H1 (cell line): ENCODE measurements around the gene CAMK2G. TPM values are rescaled to one million over a fixed set of nuclear protein-coding genes. Genes with fewer than 3 reads are reported as not detected.
A peak's percentile ranks its signal among the peaks of the same experiment; 100 is the strongest.

Experiments used
- CTCF ChIA-PET: fragments of 300-600 bp; sonication (Branson Sonifier 250); formaldehyde crosslinking; loops from one replicate; lab custom pipeline; 2021; ENCODE audit not compliant: partially characterized antibody; lab: Charles Lee
- POLR2A ChIA-PET: fragments of 300-600 bp; sonication (Branson Sonifier 250); formaldehyde crosslinking; loops from one replicate; lab custom pipeline; 2021; ENCODE audit warnings: inconsistent platforms; ENCODE audit not compliant: partially characterized antibody; lab: Charles Lee
- DNase-seq, 2 experiments: peaks; one replicate each; pipeline versions ENCODE4 v3.0.0 to v3.0.0-alpha.2; 2010 to 2022; ENCODE audit warnings: low spot score in 2 of 2, low read depth in 1 of 2, mixed read lengths in 1 of 2
- FAIRE-seq: peaks from 2 replicates; lab custom pipeline; 2011; peaks lifted over from hg19 to GRCh38; lab: Jason Lieb, UNC
- H2AFZ ChIP-seq: 2 replicates; pipeline ENCODE4 v1.8.1; 2012; ENCODE audit warnings: low read length, inconsistent platforms
- H2AK5ac ChIP-seq: 2 replicates; pipeline ENCODE4 v1.6.1; 2013; ENCODE audit warnings: low read depth, low read length
- H2BK120ac ChIP-seq: replicated peaks from 2 replicates; pipeline ENCODE3; 2013; ENCODE audit warnings: low read depth, low read length, inconsistent platforms
- H2BK12ac ChIP-seq: 2 replicates; pipeline ENCODE4 v1.6.1; 2013; ENCODE audit warnings: low read depth, low read length
- H2BK15ac ChIP-seq: 2 replicates; pipeline ENCODE4 v1.6.1; 2013; ENCODE audit warnings: low read length
- H2BK20ac ChIP-seq: 2 replicates; pipeline ENCODE4 v1.6.1; 2013; ENCODE audit warnings: low read length
- H2BK5ac ChIP-seq: 2 replicates; pipeline ENCODE4 v1.6.1; 2013; ENCODE audit warnings: low read depth, low read length
- H3K14ac ChIP-seq: 2 replicates; pipeline ENCODE4 v1.6.1; 2013; ENCODE audit warnings: inconsistent platforms; ENCODE audit not compliant: insufficient read length
- H3K18ac ChIP-seq: 2 replicates; pipeline ENCODE4 v1.6.1; 2013; ENCODE audit warnings: low read length; ENCODE audit errors: extremely low read depth
- H3K23ac ChIP-seq: 2 replicates; pipeline ENCODE4 v1.6.1; 2013; ENCODE audit warnings: inconsistent platforms; ENCODE audit not compliant: insufficient read length
- H3K23me2 ChIP-seq: 2 replicates; pipeline ENCODE4 v1.6.1; 2013; ENCODE audit warnings: low read depth, low read length
- H3K27ac ChIP-seq: 2 replicates; pipeline ENCODE4 v1.6.1; 2011; ENCODE audit warnings: low read depth, low read length, inconsistent platforms
- H3K27me3 ChIP-seq, 4 experiments: replicated peaks in 1 of 4; 1 replicate in 1 of 4; 2 replicates in 3 of 4; pipeline versions ENCODE4 v1.6.1 to v1.8.1; 2011 to 2013; ENCODE audit warnings: low read length in 3 of 4, mild to moderate bottlenecking in 3 of 4, inconsistent platforms in 2 of 4, mixed read lengths in 2 of 4, moderate library complexity in 1 of 4; ENCODE audit not compliant: control insufficient read depth in 3 of 4, insufficient read depth in 3 of 4; ENCODE audit errors: extremely low read depth in 1 of 4
- H3K36me3 ChIP-seq, 4 experiments: 2 replicates each; pipeline versions ENCODE4 v1.6.1 to v1.8.1; 2011 to 2013; ENCODE audit warnings: mild to moderate bottlenecking in 4 of 4, low read length in 3 of 4, moderate library complexity in 2 of 4, control low read depth in 1 of 4, inconsistent platforms in 1 of 4; ENCODE audit not compliant: insufficient read depth in 4 of 4, control insufficient read depth in 2 of 4
- H3K4ac ChIP-seq: replicated peaks from 2 replicates; pipeline ENCODE3; 2013; ENCODE audit warnings: low read length, low read depth, mixed read lengths, inconsistent platforms; ENCODE audit not compliant: insufficient read length
- H3K4me1 ChIP-seq, 4 experiments: replicated peaks in 1 of 4; 1 replicate in 1 of 4; 2 replicates in 3 of 4; pipeline versions ENCODE4 v1.6.1 to v1.8.1; 2011 to 2013; ENCODE audit warnings: low read length in 3 of 4, inconsistent platforms in 2 of 4, mixed read lengths in 1 of 4; ENCODE audit not compliant: insufficient read depth in 4 of 4, control insufficient read depth in 3 of 4
- H3K4me2 ChIP-seq, 2 experiments: 2 replicates each; pipeline versions ENCODE4 v1.6.1 to v1.8.1; 2011 to 2013; ENCODE audit warnings: low read depth in 2 of 2, low read length in 2 of 2, control low read depth in 1 of 2, inconsistent platforms in 1 of 2, mild to moderate bottlenecking in 1 of 2; ENCODE audit not compliant: insufficient read depth in 1 of 2
- H3K4me3 ChIP-seq, 4 experiments: fragments of 200-600, 300-600 bp in 1 of 4; sonication (generic), shearing (Covaris generic), sonication (Bioruptor Twin) in 1 of 4; 2 replicates each; pipeline versions ENCODE4 v1.5.1 to v1.8.1; 2011 to 2016; ENCODE audit warnings: low read length in 4 of 4, low read depth in 3 of 4, control low read depth in 2 of 4, inconsistent platforms in 2 of 4, mild to moderate bottlenecking in 2 of 4, mixed read lengths in 1 of 4, moderate library complexity in 1 of 4; ENCODE audit not compliant: insufficient read depth in 2 of 4; ENCODE audit errors: extremely low read depth in 1 of 4
- H3K56ac ChIP-seq: replicated peaks from 2 replicates; pipeline ENCODE3; 2013; ENCODE audit warnings: low read depth, mild to moderate bottlenecking, mixed read lengths, low read length, inconsistent platforms; ENCODE audit not compliant: insufficient read length
- H3K79me1 ChIP-seq: 2 replicates; pipeline ENCODE4 v1.6.1; 2013; ENCODE audit warnings: low read depth, low read length, control low read depth
- H3K79me2 ChIP-seq, 2 experiments: 2 replicates each; pipeline versions ENCODE4 v1.6.1 to v1.8.1; 2012 to 2013; ENCODE audit warnings: low read length in 2 of 2, mild to moderate bottlenecking in 2 of 2, inconsistent platforms in 1 of 2; ENCODE audit not compliant: insufficient read depth in 2 of 2, control insufficient read depth in 1 of 2
- H3K9ac ChIP-seq, 4 experiments: replicated peaks in 1 of 4; 1 replicate in 1 of 4; 2 replicates in 3 of 4; pipeline versions ENCODE4 v1.6.1 to v1.8.1; 2011 to 2013; ENCODE audit warnings: low read depth in 3 of 4, low read length in 3 of 4, control low read depth in 2 of 4, mild to moderate bottlenecking in 2 of 4, moderate library complexity in 2 of 4, inconsistent platforms in 1 of 4; ENCODE audit errors: extremely low read depth in 1 of 4
- H3K9me3 ChIP-seq, 2 experiments: 2 replicates each; pipeline versions ENCODE4 v1.6.1 to v1.8.1; 2012 to 2013; ENCODE audit warnings: mild to moderate bottlenecking in 2 of 2, moderate library complexity in 2 of 2, control low read depth in 1 of 2, inconsistent platforms in 1 of 2, low read depth in 1 of 2, low read length in 1 of 2, mixed read lengths in 1 of 2; ENCODE audit not compliant: insufficient read depth in 2 of 2
- H4K20me1 ChIP-seq, 2 experiments: replicated peaks in 1 of 2; 2 replicates each; pipeline versions ENCODE3 to v1.8.1; 2011 to 2013; ENCODE audit warnings: inconsistent platforms in 2 of 2, low read length in 2 of 2, mild to moderate bottlenecking in 1 of 2; ENCODE audit not compliant: insufficient read depth in 2 of 2, control insufficient read depth in 1 of 2
- H4K5ac ChIP-seq: 2 replicates; pipeline ENCODE4 v1.6.1; 2013; ENCODE audit warnings: low read length, low read depth, mixed read lengths, inconsistent platforms; ENCODE audit not compliant: insufficient read length
- H4K8ac ChIP-seq: 2 replicates; pipeline ENCODE4 v1.8.0; 2013; ENCODE audit warnings: mild to moderate bottlenecking, moderate library complexity, low read length, inconsistent platforms; ENCODE audit not compliant: insufficient read depth; ENCODE audit errors: extremely low read depth
- H4K91ac ChIP-seq: replicated peaks from 2 replicates; pipeline ENCODE3; 2013; ENCODE audit warnings: low read length, mixed read lengths, inconsistent platforms; ENCODE audit not compliant: insufficient read length
- ASH2L ChIP-seq: fragments of 200-600, 300-600 bp; sonication (generic); IDR thresholded peaks from one replicate; pipeline ENCODE4 v1.7.1; 2017; ENCODE audit warnings: low read length
- CHD1 ChIP-seq: IDR thresholded peaks from 2 replicates; pipeline ENCODE4 v1.6.1; 2012; ENCODE audit warnings: low read depth, low read length, improper control_type of control experiment
- CREB1 ChIP-seq: IDR thresholded peaks from 2 replicates; pipeline ENCODE4 v1.6.1; 2012; ENCODE audit warnings: inconsistent platforms
- KDM5A ChIP-seq: fragments of 200-600 bp; IDR thresholded peaks from 2 replicates; pipeline ENCODE4 v1.7.1; 2012; ENCODE audit warnings: mild to moderate bottlenecking, low read length, inconsistent platforms, mixed read lengths
- SIN3A ChIP-seq, 2 experiments: IDR thresholded peaks in 1 of 2; conservative IDR thresholded peaks in 1 of 2; 2 replicates each; pipeline ENCODE4 v1.6.1; 2011 to 2012; ENCODE audit warnings: low read length in 2 of 2, improper control_type of control experiment in 1 of 2, low read depth in 1 of 2, mild to moderate bottlenecking in 1 of 2
- SP4 ChIP-seq: IDR thresholded peaks from 2 replicates; pipeline ENCODE4 v1.6.1; 2012; ENCODE audit warnings: low read length, inconsistent platforms
- WGBS, 2 experiments: shearing (Covaris generic) in 1 of 2; methylation state at CpG; one replicate each; pipeline versions ENCODE4 v1.1.6 to v1.1.7; 2013 to 2015; ENCODE audit warnings: low lambda C conversion rate in 2 of 2, mixed read lengths in 2 of 2, inconsistent platforms in 1 of 2, low coverage in 1 of 2, missing lambda C conversion rate in 1 of 2; ENCODE audit not compliant: insufficient replicate concordance in 2 of 2, insufficient coverage in 1 of 2, insufficient read length in 1 of 2; ENCODE audit errors: extremely low coverage in 1 of 2, missing lambda C conversion rate in 1 of 2; 5-methylcytosine and 5-hydroxymethylcytosine counted together
- polyA plus RNA-seq, 7 experiments: library from polyadenylated mRNA; depleted of rRNA in 3 of 7; stranded (reverse) in 5 of 7; unstranded in 2 of 7; fragments of >200 nt in 5 of 7; fragments of 200-250 nt in 2 of 7; gene quantifications; 1 replicate in 5 of 7; 2 replicates in 1 of 7; 4 replicates in 1 of 7; pipeline versions ENCODE4 v1.2.1 to v1.2.3, GENCODE V29; 2011 to 2013; ENCODE audit warnings: missing spikeins in 2 of 7, mixed read lengths in 2 of 7
- total RNA-seq: library from RNA; stranded (reverse); fragmentation: NEBNext Ultra II Directional; extraction: Animal tissue kit (Norgen Biotek cat#: 25700); gene quantifications from 2 replicates; pipeline ENCODE4 v1.2.1, GENCODE V29; 2021

The CAMK2G gene
- total and polyA plus RNA-seq, 2 of the 8 experiments (the other 6 are each of a cell fraction or from before 2014, with no cell fraction given) = 28.9 to 31.7 TPM

GRCh38 chr10:73873142-73873837 is 1.1 kb downstream of the CAMK2G start:
- H3K23me2 ChIP-seq = peaks cover 9% of the 10 kb centered on the region; the same call in 1 of the 2 replicates
- ChIA-PET CTCF (interaction anchor here (1.5 to 10.6 kb wide), 5 partner anchors 10 to 25 kb away, joined by 6 to 279 read pairs (median 10); no protein-coding TSS in a partner anchor), POLR2A (interaction anchor here (0.6 to 1.2 kb wide), 4 partner anchors 16 to 136 kb away, joined by 3 read pairs; no protein-coding TSS in a partner anchor)
- no peak overlapping the region for H3K4ac ChIP-seq
- no peak overlapping the region for H3K23ac ChIP-seq
- H3K4me3 ChIP-seq = peak overlapping the region; percentile 40 to 86 (median 54); a peak in 7 of 8 replicates
- H2BK15ac ChIP-seq = no peak overlapping the region
- H3K9me3 ChIP-seq = no peaks in the 10 kb centered on the region
- peak overlapping the region; percentile 50; the same call in 1 of the 2 replicates for H2BK12ac ChIP-seq
- FAIRE-seq (no peak), DNase-seq (no peak)
- H3K56ac ChIP-seq = no peak overlapping the region
- H2AFZ ChIP-seq = no peak overlapping the region
- peaks cover 0 to 45% of the 10 kb centered on the region in 2 experiments; a peak in 3 of 4 replicates for H3K79me2 ChIP-seq
- no peak overlapping the region for H4K5ac ChIP-seq
- no peak overlapping the region; the same call in 1 of the 2 replicates for H3K18ac ChIP-seq
- H3K14ac ChIP-seq = no peak overlapping the region
- WGBS, 2 experiments = 38% methylated on average over 30 of the region's 33 CpGs; no CpG with 5 or more reads in 1 of the 2 experiments
- peaks cover 0 to 3% (median 0%) of the 10 kb centered on the region in 4 experiments; a peak in 1 of 7 replicates for H3K27me3 ChIP-seq
- 0 out of 2 replicates have a peak overlapping the region, but pooled peaks have one; percentile 35 for H2BK5ac ChIP-seq
- H3K27ac ChIP-seq = no peak overlapping the region
- peaks cover 0 to 13% (median 9%) of the 10 kb centered on the region in 4 experiments; a peak in 6 of 7 replicates for H3K4me1 ChIP-seq
- H4K20me1 ChIP-seq = peaks cover 15 to 22% of the 10 kb centered on the region in 2 experiments
- H3K79me1 ChIP-seq = peaks cover 20% of the 10 kb centered on the region
- peak overlapping the region; percentile 71 to 74 for H3K4me2 ChIP-seq
- H4K8ac ChIP-seq = no peak overlapping the region; the same call in 1 of the 2 replicates
- no peak overlapping the region; the same call in 1 of the 2 replicates for H2AK5ac ChIP-seq
- H2BK120ac ChIP-seq = no peak overlapping the region
- no peak overlapping the region for H2BK20ac ChIP-seq
- no peak overlapping the region for H4K91ac ChIP-seq
- peak overlapping the region in 2 of 4 experiments; percentile 9 to 12; a peak in 2 of 7 replicates for H3K9ac ChIP-seq
- peaks cover 4 to 29% (median 10%) of the 10 kb centered on the region in 4 experiments; a peak in 6 of 8 replicates for H3K36me3 ChIP-seq
- TF ChIP-seq ASH2L (no peak), KDM5A (no peak), CHD1 (no peak), SIN3A (conservative IDR thresholded peaks at IDR 0.05 in 1 of 2, IDR thresholded peaks at IDR 0.05 in 1 of 2; ENCODE audit: low read depth in 1 of 2, low read length in 2 of 2) (peak in 1 of 2 experiments; percentile 46; a peak in 1 of 4 replicates), SP4 (no peak), CREB1 (no peak)
